ENCODE measurements around the gene ADGRG4.

ADGRG4 gene

GRCh38 chrX:136453771-136454170, 153.0 kb downstream of the ADGRG4 start:
- in situ Hi-C loops (cut with MboI; ENCODE audit: low sequenced_read_pairs, unreplicated experiment): no loop called here
- TF ChIP-seq CTCF (IDR thresholded peaks at IDR 0.05; ENCODE audit: borderline replicate concordance, control extremely low read depth, extremely low read depth, insufficient read depth, missing control alignments): no peak
- no peak for DNase-seq (ENCODE audit: low spot score)

GRCh38 chrX:136456133-136456532, 155.4 kb downstream of the ADGRG4 start:
- in situ Hi-C loops (cut with MboI; ENCODE audit: low sequenced_read_pairs, unreplicated experiment): no loop called here
- DNase-seq (ENCODE audit: low spot score): no peak
- no peak for TF ChIP-seq CTCF (IDR thresholded peaks at IDR 0.05; ENCODE audit: borderline replicate concordance, control extremely low read depth, extremely low read depth, insufficient read depth, missing control alignments)

GRCh38 chrX:136457303-136457917, 156.6 kb downstream of the ADGRG4 start:
- no peak for DNase-seq (ENCODE audit: low spot score)
- TF ChIP-seq CTCF (IDR thresholded peaks at IDR 0.05; ENCODE audit: borderline replicate concordance, control extremely low read depth, extremely low read depth, insufficient read depth, missing control alignments): no peak
- in situ Hi-C loops (cut with MboI; ENCODE audit: low sequenced_read_pairs, unreplicated experiment): no loop called here

GRCh38 chrX:136464589-136464988, 163.8 kb downstream of the ADGRG4 start:
- TF ChIP-seq CTCF (IDR thresholded peaks at IDR 0.05; ENCODE audit: borderline replicate concordance, control extremely low read depth, extremely low read depth, insufficient read depth, missing control alignments): no peak
- no peak for DNase-seq (ENCODE audit: low spot score)
- in situ Hi-C loops (cut with MboI; ENCODE audit: low sequenced_read_pairs, unreplicated experiment): no loop called here

Measured in GM13976 (cell line).